Osteoblast (primary cell): Measurements from ENCODE around the gene CEP112. TPM values are rescaled to one million over a fixed set of nuclear protein-coding genes. Genes with fewer than 3 reads are reported as not detected.

Experiments used
- DNase-seq: peaks from one replicate; pipeline ENCODE4 v3.0.0; 2011; ENCODE audit warnings: low spot score, mixed read lengths; ENCODE audit not compliant: insufficient read length; ENCODE audit errors: missing footprints
- H2AFZ ChIP-seq: 2 replicates; pipeline ENCODE4 v1.6.0; 2011; ENCODE audit warnings: mild to moderate bottlenecking, low read length
- H3K27ac ChIP-seq: 2 replicates; pipeline ENCODE4 v1.5.1; 2011; ENCODE audit warnings: mild to moderate bottlenecking, low read depth, low read length, moderate library complexity
- H3K27me3 ChIP-seq: 2 replicates; pipeline ENCODE4 v1.6.0; 2012; ENCODE audit warnings: mild to moderate bottlenecking, control low read depth, inconsistent platforms, low read length, moderate library complexity; ENCODE audit not compliant: insufficient read depth
- H3K36me3 ChIP-seq: 2 replicates; pipeline ENCODE4 v1.5.1; 2011; ENCODE audit warnings: mild to moderate bottlenecking, low read length, control low read depth, moderate library complexity; ENCODE audit not compliant: insufficient read depth
- H3K4me1 ChIP-seq: 2 replicates; pipeline ENCODE4 v1.5.1; 2011; ENCODE audit warnings: mild to moderate bottlenecking, low read length, control low read depth, moderate library complexity; ENCODE audit not compliant: insufficient read depth
- H3K4me2 ChIP-seq: 2 replicates; pipeline ENCODE4 v1.6.0; 2011; ENCODE audit warnings: mild to moderate bottlenecking, low read length; ENCODE audit not compliant: insufficient read depth
- H3K4me3 ChIP-seq: fragments of 200-600 bp; sonication (generic); 3 replicates; pipeline ENCODE4 v1.5.1; 2012; ENCODE audit warnings: mild to moderate bottlenecking, low read length, inconsistent platforms; ENCODE audit not compliant: insufficient read depth
- H3K79me2 ChIP-seq: 2 replicates; pipeline ENCODE4 v1.6.0; 2012; ENCODE audit warnings: mild to moderate bottlenecking, low read length, control low read depth, inconsistent platforms; ENCODE audit not compliant: insufficient read depth
- H3K9me3 ChIP-seq: 2 replicates; pipeline ENCODE4 v1.5.1; 2011; ENCODE audit warnings: low read depth, low read length, control low read depth
- H4K20me1 ChIP-seq: 2 replicates; pipeline ENCODE4 v1.6.0; 2012; ENCODE audit warnings: mild to moderate bottlenecking, low read length, control low read depth; ENCODE audit not compliant: insufficient read depth
- CTCF ChIP-seq: IDR thresholded peaks from 2 replicates; pipeline ENCODE4 v1.5.1; 2011; ENCODE audit warnings: mild to moderate bottlenecking, low read depth, low read length, moderate library complexity; ENCODE audit errors: extremely low read depth
- total RNA-seq: library from RNA; depleted of rRNA; stranded (reverse); fragments of >200 nt; gene quantifications from 2 replicates; pipeline ENCODE4 v1.2.3, GENCODE V29; 2012

CEP112 gene
- total RNA-seq, 1 donor, result 8.3 TPM

GRCh38 chr17:66037221-66037620 is 154.7 kb downstream of the CEP112 start:
- Histone ChIP-seq H3K79me2 (no peaks in the 10 kb centered on the region), H3K4me1 (no peaks in the 10 kb centered on the region), H3K36me3 (no peaks in the 10 kb centered on the region), H3K4me2 (no peak overlapping the region), H3K27me3 (no peaks in the 10 kb centered on the region), H4K20me1 (no peaks in the 10 kb centered on the region), H3K9me3 (no peaks in the 10 kb centered on the region), H3K27ac (no peak overlapping the region), H3K4me3 (no peak overlapping the region), H2AFZ (no peak overlapping the region)
- DNase-seq, result no peak
- no peak for TF ChIP-seq CTCF

- Histone ChIP-seq H3K27ac (no peak overlapping the region), H3K4me3 (no peak overlapping the region), H2AFZ (no peak overlapping the region), H4K20me1 (no peaks in the 10 kb centered on the region), H3K27me3 (no peaks in the 10 kb centered on the region), H3K79me2 (no peaks in the 10 kb centered on the region), H3K4me2 (no peak overlapping the region), H3K9me3 (no peaks in the 10 kb centered on the region), H3K36me3 (no peaks in the 10 kb centered on the region), H3K4me1 (no peaks in the 10 kb centered on the region)
- DNase-seq, result no peak
- no peak for TF ChIP-seq CTCF
These were observed 159.7 kb downstream of the CEP112 start for GRCh38 chr17:66032082-66032712.

- Histone ChIP-seq H3K4me3 (no peak overlapping the region), H3K4me1 (peaks cover 4% of the 10 kb centered on the region), H3K9me3 (no peaks in the 10 kb centered on the region), H3K4me2 (no peak overlapping the region), H3K36me3 (no peaks in the 10 kb centered on the region), H3K79me2 (no peaks in the 10 kb centered on the region), H3K27ac (no peak overlapping the region), H3K27me3 (no peaks in the 10 kb centered on the region), H2AFZ (no peak overlapping the region), H4K20me1 (no peaks in the 10 kb centered on the region)
- no peak for TF ChIP-seq CTCF
- DNase-seq, result no peak
These were observed 166.4 kb downstream of the CEP112 start for GRCh38 chr17:66025551-66025950.

- H3K9me3 ChIP-seq, result no peaks in the 10 kb centered on the region
- no peak for DNase-seq
- no peaks in the 10 kb centered on the region for H4K20me1 ChIP-seq
- no peak overlapping the region for H3K4me3 ChIP-seq
- no peak overlapping the region for H2AFZ ChIP-seq
- no peaks in the 10 kb centered on the region for H3K36me3 ChIP-seq
- no peak overlapping the region for H3K27ac ChIP-seq
- no peaks in the 10 kb centered on the region for H3K79me2 ChIP-seq
- peaks cover 4% of the 10 kb centered on the region for H3K4me1 ChIP-seq
- H3K27me3 ChIP-seq, result no peaks in the 10 kb centered on the region
- no peak overlapping the region for H3K4me2 ChIP-seq
- TF ChIP-seq CTCF, result no peak
These were observed 170.2 kb downstream of the CEP112 start for GRCh38 chr17:66021757-66022156.
